Upper lobe of left lung (tissue), 6 donors: ENCODE measurements around the gene PRDM7. TPM values are rescaled to one million over a fixed set of nuclear protein-coding genes. Genes with fewer than 3 reads are reported as not detected.

Source experiments
- ATAC-seq, 2 donors: fragments of 200-7000 bp; cut with Tn5 transposase; one replicate each; pipeline ENCODE4 v1.9.1; 2022; ENCODE audit warnings: mild to moderate bottlenecking in 2 of 2, moderate library complexity in 2 of 2; ENCODE audit not compliant: low FRiP score in 2 of 2
- DNase-seq, 2 donors: peaks; one replicate each; pipeline ENCODE4 v3.0.0-alpha.2; 2019 to 2020
- H3K27ac ChIP-seq, 4 donors: fragments of 200-600 bp; sonication (generic); one replicate each; pipeline ENCODE4 v1.5.1; 2016 to 2019
- H3K27me3 ChIP-seq, 4 donors: fragments of 200-600 bp; sonication (generic); one replicate each; pipeline ENCODE4 v1.5.1; 2017 to 2019
- H3K36me3 ChIP-seq, 4 donors: fragments of 200-600 bp; sonication (generic); one replicate each; pipeline ENCODE4 v1.5.1; 2016 to 2019
- H3K4me1 ChIP-seq, 4 donors: fragments of 200-600 bp; sonication (generic); one replicate each; pipeline ENCODE4 v1.5.1; 2018 to 2019
- H3K4me3 ChIP-seq, 4 donors: fragments of 200-600 bp; sonication (generic); one replicate each; pipeline ENCODE4 v1.5.1; 2017 to 2019; ENCODE audit warnings: mild to moderate bottlenecking in 2 of 4, moderate library complexity in 1 of 4
- H3K9me3 ChIP-seq, 4 donors: fragments of 200-600 bp; sonication (generic); one replicate each; pipeline ENCODE4 v1.5.1; 2018 to 2019
- EP300 ChIP-seq, 4 donors: sonication (generic); formaldehyde crosslinking; IDR thresholded peaks; one replicate each; pipeline ENCODE4 v1.5.1; 2017; ENCODE audit warnings: antibody characterized with exemption in 4 of 4, control low read depth in 2 of 4
- POLR2A ChIP-seq, 4 donors: fragments of 450-650 bp; IDR thresholded peaks; one replicate each; pipeline ENCODE4 v1.5.1; 2016 to 2017; ENCODE audit warnings: antibody characterized with exemption in 4 of 4, mild to moderate bottlenecking in 2 of 4
- POLR2AphosphoS5 ChIP-seq, 2 donors: sonication (generic); formaldehyde crosslinking; IDR thresholded peaks; one replicate each; pipeline ENCODE4 v1.5.1; 2017; ENCODE audit warnings: antibody characterized with exemption in 2 of 2
- WGBS, 2 donors: methylation state at CpG; one replicate each; pipeline ENCODE4 v1.1.5; 2017 to 2018; 5-methylcytosine and 5-hydroxymethylcytosine counted together
- total RNA-seq, 6 donors: library from RNA; depleted of rRNA in 4 of 6; stranded (reverse); fragments of >200 nt in 4 of 6; gene quantifications; one replicate each; pipeline versions ENCODE4 v1.1.0 to v1.2.1, GENCODE V29; 2016 to 2021
- TF ChIP-seq, protein P1 (sequence below), 6 experiments: fragments of 450-650 bp in 4 of 6; fragments of 200-600 bp in 2 of 6; sonication (generic) in 2 of 6; IDR thresholded peaks; one replicate each; pipeline ENCODE4 v1.5.1; 2016 to 2019; ENCODE audit warnings: antibody characterized with exemption in 6 of 6
- donor health status: DM: no; HTN: no; CAD: no; lungs with moderate emphysema.
- donor health status: DM: no; HTN: yes; CAD: no; lungs with severe emphysema.

The PRDM7 gene
- total RNA-seq, 6 donors from 2014 or later: not detected

DNA sequence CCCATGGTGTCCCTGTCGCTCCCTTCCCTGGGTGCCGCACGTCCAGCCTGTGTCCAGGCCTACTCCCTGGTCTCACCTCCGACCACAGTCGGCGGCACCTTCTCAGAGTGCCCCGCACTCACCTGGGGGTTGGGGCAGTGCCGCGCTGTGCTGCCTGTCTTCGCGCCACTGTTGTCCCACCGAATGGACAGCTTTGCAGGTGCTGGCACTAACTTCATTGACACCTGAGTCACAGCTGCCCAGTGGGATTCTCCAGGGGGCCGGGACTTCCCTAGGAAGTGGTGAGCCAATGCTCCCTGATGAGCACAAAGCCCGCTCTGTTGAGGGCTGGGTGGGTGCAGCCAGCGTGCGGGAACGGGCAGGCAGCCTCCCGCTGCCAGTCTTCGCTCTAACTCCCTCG is 33.6 kb downstream of the PRDM7 start:
- no peak for ATAC-seq
- peaks cover 0 to 49% (median 27%) of the 10 kb centered on the region in 4 donors for H3K36me3 ChIP-seq
- peaks cover 10 to 20% (median 15%) of the 10 kb centered on the region in 4 donors for H3K4me1 ChIP-seq
- no peak for DNase-seq
- no peak overlapping the region for H3K27ac ChIP-seq
- TF ChIP-seq, protein P1, sequence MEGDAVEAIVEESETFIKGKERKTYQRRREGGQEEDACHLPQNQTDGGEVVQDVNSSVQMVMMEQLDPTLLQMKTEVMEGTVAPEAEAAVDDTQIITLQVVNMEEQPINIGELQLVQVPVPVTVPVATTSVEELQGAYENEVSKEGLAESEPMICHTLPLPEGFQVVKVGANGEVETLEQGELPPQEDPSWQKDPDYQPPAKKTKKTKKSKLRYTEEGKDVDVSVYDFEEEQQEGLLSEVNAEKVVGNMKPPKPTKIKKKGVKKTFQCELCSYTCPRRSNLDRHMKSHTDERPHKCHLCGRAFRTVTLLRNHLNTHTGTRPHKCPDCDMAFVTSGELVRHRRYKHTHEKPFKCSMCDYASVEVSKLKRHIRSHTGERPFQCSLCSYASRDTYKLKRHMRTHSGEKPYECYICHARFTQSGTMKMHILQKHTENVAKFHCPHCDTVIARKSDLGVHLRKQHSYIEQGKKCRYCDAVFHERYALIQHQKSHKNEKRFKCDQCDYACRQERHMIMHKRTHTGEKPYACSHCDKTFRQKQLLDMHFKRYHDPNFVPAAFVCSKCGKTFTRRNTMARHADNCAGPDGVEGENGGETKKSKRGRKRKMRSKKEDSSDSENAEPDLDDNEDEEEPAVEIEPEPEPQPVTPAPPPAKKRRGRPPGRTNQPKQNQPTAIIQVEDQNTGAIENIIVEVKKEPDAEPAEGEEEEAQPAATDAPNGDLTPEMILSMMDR (IDR thresholded peaks at IDR 0.05): no peak
- no peak for TF ChIP-seq POLR2AphosphoS5 (IDR thresholded peaks at IDR 0.05)
- TF ChIP-seq EP300 (IDR thresholded peaks at IDR 0.05): no peak
- TF ChIP-seq POLR2A (IDR thresholded peaks at IDR 0.05): no peak
- H3K4me3 ChIP-seq: no peak overlapping the region
- H3K9me3 ChIP-seq: no peaks in the 10 kb centered on the region
- WGBS, 2 donors: 88 to 95% methylated on average over 20 of the region's 20 CpGs
- peaks cover 0 to 4% (median 2%) of the 10 kb centered on the region in 4 donors for H3K27me3 ChIP-seq

DNA sequence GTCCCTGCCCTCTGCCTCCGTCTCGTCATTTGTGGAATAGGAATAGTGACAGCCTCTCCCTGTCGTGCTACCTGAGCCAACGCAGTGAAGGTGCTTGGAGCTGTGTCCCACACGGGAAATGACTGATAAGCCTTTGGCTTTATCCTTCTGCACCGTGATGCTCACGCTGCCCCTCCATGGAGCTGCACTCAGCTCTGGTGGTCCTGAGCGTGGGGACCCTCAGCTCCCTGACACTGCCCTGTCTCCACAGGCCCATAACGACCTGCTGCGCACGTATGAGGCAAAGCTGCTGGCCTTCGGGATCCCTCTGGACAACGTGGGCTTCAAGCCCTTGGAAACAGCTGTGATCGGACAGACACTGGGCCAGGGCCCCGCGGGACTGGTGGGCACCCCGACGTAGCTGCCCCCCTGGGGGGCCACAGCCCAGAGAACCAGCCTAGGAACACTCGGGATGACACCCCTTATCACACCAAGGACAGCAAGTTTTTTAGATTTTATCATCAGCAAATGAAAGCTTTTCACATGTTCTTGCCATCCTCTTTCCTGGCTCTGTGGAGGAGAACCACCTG is 34.1 kb downstream of the PRDM7 start:
- DNase-seq: no peak

DNA sequence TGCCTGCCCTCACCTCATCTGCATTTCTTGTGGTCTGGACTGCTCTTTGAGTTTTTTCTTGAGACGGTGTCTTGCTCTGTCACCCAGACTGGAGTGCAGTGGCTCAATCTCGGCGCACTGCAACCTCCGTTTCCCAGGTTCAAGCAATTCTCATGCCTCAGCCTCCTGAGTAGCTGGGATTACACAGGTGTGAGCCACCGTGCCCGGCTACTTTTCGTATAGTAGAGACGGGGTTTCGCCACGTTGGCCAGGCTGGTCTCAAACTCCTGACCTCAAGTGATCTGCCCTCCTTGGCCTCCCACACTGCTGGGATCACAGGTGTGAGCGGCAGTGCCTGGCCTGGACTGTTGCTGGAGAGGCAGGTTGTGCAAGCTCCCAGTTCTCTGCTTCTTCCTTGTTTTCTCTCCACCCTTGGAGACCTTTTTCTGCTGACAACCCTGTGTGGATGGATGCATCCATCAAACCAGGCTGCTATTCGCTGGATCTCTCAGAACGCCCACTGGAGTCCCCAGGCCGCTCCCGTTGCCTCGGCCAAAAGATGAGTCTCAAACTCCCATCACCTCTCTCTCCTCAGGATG is 35.1 kb downstream of the PRDM7 start:
- no peak for DNase-seq
- TF ChIP-seq POLR2AphosphoS5 (IDR thresholded peaks at IDR 0.05) (no peak), POLR2A (IDR thresholded peaks at IDR 0.05) (no peak)
- TF ChIP-seq, protein P1 (IDR thresholded peaks at IDR 0.05): no peak
- no peak overlapping the region for H3K27ac ChIP-seq

More for the DNA sequence above, 34.1 kb downstream of the PRDM7 start:
- Histone ChIP-seq H3K36me3 (peaks cover 0 to 53% (median 32%) of the 10 kb centered on the region in 4 donors), H3K4me1 (peaks cover 10 to 20% (median 14%) of the 10 kb centered on the region in 4 donors), H3K4me3 (no peak overlapping the region), H3K27me3 (peaks cover 0 to 4% (median 2%) of the 10 kb centered on the region in 4 donors), H3K27ac (no peak overlapping the region), H3K9me3 (no peaks in the 10 kb centered on the region)
- 78 to 90% methylated on average over 16 to 19 of the region's 19 CpGs for WGBS, 2 donors
- no peak for TF ChIP-seq POLR2A (IDR thresholded peaks at IDR 0.05)
- no peak for TF ChIP-seq POLR2AphosphoS5 (IDR thresholded peaks at IDR 0.05)
- no peak for TF ChIP-seq EP300 (IDR thresholded peaks at IDR 0.05)
- TF ChIP-seq, protein P1 (IDR thresholded peaks at IDR 0.05): no peak
- ATAC-seq: no peak

DNA sequence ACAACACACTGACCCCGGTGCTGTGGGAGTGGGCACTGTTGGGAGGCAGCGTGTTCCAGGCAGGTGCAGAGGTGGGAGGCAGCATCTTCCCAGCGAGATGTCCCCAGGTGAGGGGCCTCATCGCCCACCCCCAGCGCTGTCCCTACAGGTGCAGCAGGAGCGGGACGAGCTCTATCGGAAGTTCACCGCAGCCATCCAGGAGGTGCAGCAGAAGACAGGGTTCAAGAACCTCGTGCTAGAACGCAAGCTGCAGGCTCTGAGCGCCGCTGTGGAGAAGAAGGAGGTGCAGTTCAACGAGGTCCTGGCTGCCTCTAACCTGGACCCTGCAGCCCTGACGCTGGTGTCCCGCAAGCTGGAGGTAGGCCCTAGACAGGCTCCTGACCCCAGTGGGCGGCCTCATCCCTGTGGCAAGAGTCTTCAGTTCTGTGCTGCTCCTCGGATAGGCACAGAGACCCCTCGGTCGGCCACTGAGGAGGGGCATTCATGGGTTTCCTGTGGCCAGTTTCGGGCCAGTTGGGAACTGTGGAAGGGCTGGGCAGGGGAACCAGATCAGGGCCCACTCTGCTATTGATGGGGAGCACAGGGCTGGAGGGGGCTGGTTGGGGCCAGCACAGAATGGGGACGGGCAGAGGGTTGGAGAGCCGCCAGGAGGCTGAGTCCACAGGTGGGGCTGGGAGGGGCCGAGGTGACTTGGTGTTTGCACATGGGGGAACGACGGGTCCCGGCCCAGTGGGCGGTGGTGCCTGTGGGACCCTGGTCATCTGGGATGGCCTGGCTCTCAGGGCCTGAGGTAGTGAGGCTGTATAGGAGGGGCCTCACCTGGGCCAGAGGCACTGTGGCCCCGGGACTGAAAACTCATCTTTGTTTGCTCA is 36.7 kb downstream of the PRDM7 start:
- no peaks in the 10 kb centered on the region for H3K27me3 ChIP-seq
- TF ChIP-seq POLR2A (IDR thresholded peaks at IDR 0.05) (no peak), POLR2AphosphoS5 (IDR thresholded peaks at IDR 0.05) (no peak), EP300 (IDR thresholded peaks at IDR 0.05) (no peak)
- TF ChIP-seq, protein P1 (IDR thresholded peaks at IDR 0.05): no peak
- peaks cover 0 to 6% (median 0%) of the 10 kb centered on the region in 4 donors for H3K4me1 ChIP-seq
- DNase-seq: no peak
- 91 to 94% methylated on average over 9 to 29 of the region's 29 CpGs for WGBS, 2 donors
- no peak overlapping the region for H3K4me3 ChIP-seq
- H3K27ac ChIP-seq: no peak overlapping the region
- ATAC-seq: no peak
- H3K36me3 ChIP-seq: peaks cover 6 to 79% (median 54%) of the 10 kb centered on the region in 4 donors
- no peaks in the 10 kb centered on the region for H3K9me3 ChIP-seq

More for the DNA sequence above, 35.1 kb downstream of the PRDM7 start:
- no peaks in the 10 kb centered on the region for H3K27me3 ChIP-seq
- ATAC-seq: no peak
- peaks cover 3 to 63% (median 42%) of the 10 kb centered on the region in 4 donors for H3K36me3 ChIP-seq
- peaks cover 5 to 14% (median 7%) of the 10 kb centered on the region in 4 donors for H3K4me1 ChIP-seq
- 83 to 86% methylated on average over 16 of the region's 16 CpGs for WGBS, 2 donors
- no peak overlapping the region for H3K4me3 ChIP-seq
- no peaks in the 10 kb centered on the region for H3K9me3 ChIP-seq
